HCT116 (cell line): Measurements from ENCODE around the gene GALNT7. TPM values are rescaled to one million over a fixed set of nuclear protein-coding genes. Genes with fewer than 3 reads are reported as not detected.

Source experiments
- ATAC-seq: fragments of 200-7000 bp; cut with Tn5 transposase; 2 replicates; pipeline ENCODE4 v1.9.1; 2020; ENCODE audit warnings: mild to moderate bottlenecking, moderate library complexity
- BruUV-seq: library from RNA; stranded (reverse); fragments of 400-500 nt; replicated peaks from 2 replicates; lab custom pipeline; 2021; lab: Mats Ljungman, UMichigan
- CTCF ChIA-PET: fragments of 300-600 bp; sonication (Branson Sonifier 250); formaldehyde crosslinking; loops from one replicate; lab custom pipeline; 2021; ENCODE audit warnings: antibody characterized with exemption; lab: Charles Lee
- POLR2A ChIA-PET: fragments of 300-600, 350-600 bp; sonication (Branson Sonifier 250); formaldehyde crosslinking; loops from one replicate; lab custom pipeline; 2021; ENCODE audit warnings: antibody characterized with exemption; lab: Charles Lee
- RAD21 ChIA-PET, 2 experiments: fragments of 300-600 bp; sonication (Branson Sonifier 250); formaldehyde crosslinking; loops; one replicate each; lab custom pipeline; 2023; ENCODE audit warnings: low total read pairs in 2 of 2; ENCODE audit not compliant: uncharacterized antibody in 2 of 2, unreplicated experiment in 2 of 2, low non-redundant PET in 1 of 2; lab: Charles Lee
- DNase-seq: peaks from one replicate; pipeline ENCODE4 v3.0.0-alpha.2; 2010; ENCODE audit warnings: low read depth, low spot score
- H2AFZ ChIP-seq: fragments of 200-600 bp; shearing (Covaris generic), sonication (generic); 2 replicates; pipeline ENCODE4 v1.6.1; 2017; ENCODE audit warnings: low read depth, mixed run types, mixed read lengths, antibody characterized with exemption, low read length; ENCODE audit not compliant: poor library complexity, severe bottlenecking
- H3K27ac ChIP-seq: 2 replicates; pipeline ENCODE4 v1.5.1; 2012; ENCODE audit warnings: low read depth, low read length
- H3K27me3 ChIP-seq: fragments of 200-600 bp; sonication (generic); 2 replicates; pipeline ENCODE4 v1.6.1; 2016; ENCODE audit warnings: mixed run types, low read length, mixed read lengths; ENCODE audit not compliant: insufficient read depth
- H3K36me3 ChIP-seq, 2 experiments: fragments of 200-500 bp in 1 of 2; fragments of 200-600 bp in 1 of 2; sonication (Bioruptor generic) in 1 of 2; sonication (generic) in 1 of 2; 2 replicates each; pipeline versions ENCODE4 v1.5.1 to v1.6.1; 2014 to 2016; ENCODE audit warnings: low read length in 2 of 2, inconsistent platforms in 1 of 2, mixed read lengths in 1 of 2, mixed run types in 1 of 2; ENCODE audit not compliant: insufficient read depth in 2 of 2, control insufficient read depth in 1 of 2
- H3K4me1 ChIP-seq, 2 experiments: fragments of 200-600 bp in 1 of 2; sonication (generic) in 1 of 2; 2 replicates each; pipeline versions ENCODE4 v1.5.1 to v1.6.1; 2012 to 2017; ENCODE audit warnings: low read length in 2 of 2, inconsistent platforms in 1 of 2, mild to moderate bottlenecking in 1 of 2, mixed read lengths in 1 of 2, mixed run types in 1 of 2, moderate library complexity in 1 of 2; ENCODE audit not compliant: insufficient read depth in 2 of 2, control insufficient read depth in 1 of 2
- H3K4me2 ChIP-seq: fragments of 200-600 bp; sonication (generic); 2 replicates; pipeline ENCODE4 v1.6.1; 2017; ENCODE audit warnings: mixed run types, low read length, mixed read lengths
- H3K4me3 ChIP-seq, 2 experiments: fragments of 200-600 bp in 1 of 2; sonication (generic) in 1 of 2; replicated peaks in 1 of 2; 2 replicates each; pipeline ENCODE4 v1.5.1; 2011 to 2016; ENCODE audit warnings: low read length in 2 of 2, control low read depth in 1 of 2, low read depth in 1 of 2, mild to moderate bottlenecking in 1 of 2, mixed read lengths in 1 of 2, mixed run types in 1 of 2
- H3K79me2 ChIP-seq: fragments of 200-600 bp; sonication (generic); 2 replicates; pipeline ENCODE4 v1.6.1; 2017; ENCODE audit warnings: mild to moderate bottlenecking, mixed run types, low read length, moderate library complexity, mixed read lengths; ENCODE audit not compliant: insufficient read depth
- H3K9ac ChIP-seq: fragments of 200-600 bp; sonication (generic); 2 replicates; pipeline ENCODE4 v1.6.1; 2016; ENCODE audit warnings: low read length, mixed read lengths
- H3K9me2 ChIP-seq: fragments of 200-600 bp; sonication (generic), shearing (Covaris generic); 2 replicates; pipeline ENCODE4 v1.6.1; 2017; ENCODE audit warnings: mixed run types, mild to moderate bottlenecking, moderate library complexity; ENCODE audit not compliant: insufficient read depth
- H3K9me3 ChIP-seq, 2 experiments: fragments of 200-500 bp in 1 of 2; fragments of 200-600 bp in 1 of 2; sonication (Bioruptor generic) in 1 of 2; sonication (generic) in 1 of 2; 2 replicates each; pipeline ENCODE4 v1.6.1; 2014 to 2017; ENCODE audit warnings: low read length in 2 of 2, mixed read lengths in 2 of 2, inconsistent platforms in 1 of 2, low read depth in 1 of 2, mild to moderate bottlenecking in 1 of 2, mixed run types in 1 of 2, moderate library complexity in 1 of 2; ENCODE audit not compliant: control insufficient read depth in 1 of 2, insufficient read depth in 1 of 2
- H4K20me1 ChIP-seq: fragments of 200-600 bp; sonication (generic), shearing (Covaris generic); 2 replicates; pipeline ENCODE4 v1.6.1; 2017; ENCODE audit warnings: mixed run types, mild to moderate bottlenecking, moderate library complexity; ENCODE audit not compliant: insufficient read depth
- CTCF ChIP-seq, 3 experiments: fragments of 200-600 bp in 1 of 3; sonication (generic) in 1 of 3; IDR thresholded peaks in 2 of 3; conservative IDR thresholded peaks in 1 of 3; 2 replicates each; pipeline ENCODE4 v1.5.1; 2012 to 2017; ENCODE audit warnings: low read depth in 2 of 3, low read length in 2 of 3, antibody characterized with exemption in 1 of 3, borderline replicate concordance in 1 of 3, control low read depth in 1 of 3, mild to moderate bottlenecking in 1 of 3, mixed read lengths in 1 of 3, mixed run types in 1 of 3, moderate library complexity in 1 of 3; ENCODE audit not compliant: insufficient read depth in 1 of 3
- EGR1 ChIP-seq: IDR thresholded peaks from 2 replicates; pipeline ENCODE4 v1.6.1; 2012; ENCODE audit warnings: low read depth
- MAX ChIP-seq: IDR thresholded peaks from 2 replicates; pipeline ENCODE4 v1.6.1; 2012
- POLR2A ChIP-seq: IDR thresholded peaks from 2 replicates; pipeline ENCODE4 v1.7.0; 2011; ENCODE audit warnings: borderline replicate concordance; ENCODE audit not compliant: insufficient read depth, insufficient read length; ENCODE audit errors: extremely low read depth
- POLR2AphosphoS5 ChIP-seq: IDR thresholded peaks from 2 replicates; pipeline ENCODE4 v1.6.1; 2011; ENCODE audit warnings: mild to moderate bottlenecking, low read depth, low read length, moderate library complexity
- REST ChIP-seq: IDR thresholded peaks from 2 replicates; pipeline ENCODE4 v1.6.1; 2012; ENCODE audit warnings: low read depth
- YY1 ChIP-seq: IDR thresholded peaks from 2 replicates; pipeline ENCODE4 v1.6.1; 2011; ENCODE audit warnings: low read length, low read depth, moderate library complexity, mild to moderate bottlenecking; ENCODE audit not compliant: insufficient replicate concordance; ENCODE audit errors: extremely low read depth
- ZBTB33 ChIP-seq: IDR thresholded peaks from 2 replicates; pipeline ENCODE4 v1.6.1; 2011; ENCODE audit warnings: mild to moderate bottlenecking, low read length, moderate library complexity; ENCODE audit not compliant: insufficient replicate concordance; ENCODE audit errors: extremely low read depth
- intact Hi-C: fragments of 100-400 bp; cut with micrococcal nuclease; formaldehyde crosslinking; loops from 2 replicates; pipeline ENCODE4 v1.10.0; 2022
- total RNA-seq: library from RNA; stranded (reverse); gene quantifications from one replicate; pipeline ENCODE4 v1.2.1, GENCODE V29; 2021; ENCODE audit not compliant: unreplicated experiment

The GALNT7 gene
- total RNA-seq, 1 experiment from 2014 or later, result 21.3 TPM

GRCh38 chr4:173273941-173274340 lies 105.3 kb downstream of the GALNT7 start:
- Histone ChIP-seq H3K4me2 (no peak overlapping the region), H3K27me3 (no peaks in the 10 kb centered on the region), H3K4me1 (no peaks in the 10 kb centered on the region), H3K9me3 (no peaks in the 10 kb centered on the region), H3K9me2 (no peaks in the 10 kb centered on the region), H4K20me1 (no peaks in the 10 kb centered on the region), H3K9ac (no peak overlapping the region), H3K27ac (no peak overlapping the region), H2AFZ (no peak overlapping the region), H3K36me3 (no peaks in the 10 kb centered on the region), H3K4me3 (no peak overlapping the region), H3K79me2 (peaks cover 9% of the 10 kb centered on the region)
- ATAC-seq (no peak), DNase-seq (no peak)
- intact Hi-C loops, result no loop called here
- BruUV-seq, result no TSS peak
- RAD21 ChIA-PET, result no interaction called here
- CTCF ChIA-PET, result interaction anchor here (1.8 kb wide), 1 partner anchor 27 kb away, joined by 7 read pairs; no protein-coding TSS in a partner anchor
- TF ChIP-seq EGR1 (no peak), YY1 (no peak), ZBTB33 (no peak), POLR2AphosphoS5 (no peak), POLR2A (no peak), MAX (no peak), CTCF (IDR thresholded peaks at IDR 0.05 in 2 of 3, conservative IDR thresholded peaks at IDR 0.05 in 1 of 3; ENCODE audit: borderline replicate concordance in 1 of 3, insufficient read depth in 1 of 3, low read depth in 2 of 3, low read length in 2 of 3) (no peak), REST (no peak)
- POLR2A ChIA-PET, result interaction anchor here (0.6 kb wide), 1 partner anchor 64 kb away, joined by 3 read pairs; no protein-coding TSS in a partner anchor
